ENCODE measurements around the gene SLC4A2.
A peak's percentile ranks its signal among the peaks of the same experiment; 100 is the strongest.

Gene SLC4A2

DNA sequence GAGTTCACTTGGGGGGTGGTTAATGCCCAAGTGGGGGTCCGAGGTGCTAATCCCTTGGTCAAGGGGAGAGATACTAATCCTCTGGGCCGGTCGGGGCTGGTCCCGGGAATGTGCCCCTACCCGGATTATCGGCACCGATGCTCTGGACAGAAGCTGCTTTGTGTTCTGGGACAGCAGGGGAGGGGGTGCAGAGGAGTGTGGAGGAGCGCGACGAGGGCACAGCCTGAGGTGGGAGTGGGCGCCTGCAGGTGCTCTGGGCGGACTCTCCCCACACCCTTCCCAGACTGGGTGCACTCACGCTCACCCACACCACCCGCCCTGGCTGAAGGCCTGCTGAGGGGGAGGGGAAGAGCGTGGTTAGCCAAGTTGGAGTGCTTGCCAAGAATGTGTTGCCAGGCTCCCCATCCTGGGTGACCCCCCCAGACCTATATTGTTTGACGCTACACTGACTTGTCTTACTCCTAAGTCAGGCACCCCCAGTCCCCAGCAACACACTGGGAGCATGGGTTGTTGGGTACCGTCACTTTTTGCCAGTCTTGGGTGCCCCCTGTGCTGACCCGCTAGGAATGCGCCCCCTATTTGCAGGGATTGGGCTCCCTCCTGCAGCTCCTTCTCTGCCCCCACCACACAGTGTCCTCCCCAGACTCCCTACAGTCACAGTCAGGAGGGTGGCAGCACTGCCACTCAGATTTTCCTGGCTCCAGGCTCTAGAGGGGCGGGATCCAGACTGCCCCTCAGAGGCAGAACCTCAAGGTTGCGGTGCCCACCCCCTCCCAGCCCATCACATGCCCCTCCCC lies 1.2 kb downstream of the SLC4A2 start (continued):
- TF ChIP-seq, protein P1, sequence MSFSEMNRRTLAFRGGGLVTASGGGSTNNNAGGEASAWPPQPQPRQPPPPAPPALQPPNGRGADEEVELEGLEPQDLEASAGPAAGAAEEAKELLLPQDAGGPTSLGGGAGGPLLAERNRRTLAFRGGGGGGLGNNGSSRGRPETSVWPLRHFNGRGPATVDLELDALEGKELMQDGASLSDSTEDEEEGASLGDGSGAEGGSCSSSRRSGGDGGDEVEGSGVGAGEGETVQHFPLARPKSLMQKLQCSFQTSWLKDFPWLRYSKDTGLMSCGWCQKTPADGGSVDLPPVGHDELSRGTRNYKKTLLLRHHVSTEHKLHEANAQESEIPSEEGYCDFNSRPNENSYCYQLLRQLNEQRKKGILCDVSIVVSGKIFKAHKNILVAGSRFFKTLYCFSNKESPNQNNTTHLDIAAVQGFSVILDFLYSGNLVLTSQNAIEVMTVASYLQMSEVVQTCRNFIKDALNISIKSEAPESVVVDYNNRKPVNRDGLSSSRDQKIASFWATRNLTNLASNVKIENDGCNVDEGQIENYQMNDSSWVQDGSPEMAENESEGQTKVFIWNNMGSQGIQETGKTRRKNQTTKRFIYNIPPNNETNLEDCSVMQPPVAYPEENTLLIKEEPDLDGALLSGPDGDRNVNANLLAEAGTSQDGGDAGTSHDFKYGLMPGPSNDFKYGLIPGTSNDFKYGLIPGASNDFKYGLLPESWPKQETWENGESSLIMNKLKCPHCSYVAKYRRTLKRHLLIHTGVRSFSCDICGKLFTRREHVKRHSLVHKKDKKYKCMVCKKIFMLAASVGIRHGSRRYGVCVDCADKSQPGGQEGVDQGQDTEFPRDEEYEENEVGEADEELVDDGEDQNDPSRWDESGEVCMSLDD (tag by site-specific recombination; IDR thresholded peaks at IDR 0.05): no peak; the same call in 1 of the 2 replicates
- no peak for TF ChIP-seq ZNF558 (tag by site-specific recombination; IDR thresholded peaks at IDR 0.05)
- TF ChIP-seq ZNF768 (tag by site-specific recombination; IDR thresholded peaks at IDR 0.05): no peak
- no peak for TF ChIP-seq HOXD13 (CRISPR knock-in tag; IDR thresholded peaks at IDR 0.05; ENCODE audit: borderline replicate concordance)
- TF ChIP-seq ZNF24 (tag by site-specific recombination; IDR thresholded peaks at IDR 0.05): no peak
- TF ChIP-seq PRDM1 (tag by site-specific recombination; IDR thresholded peaks at IDR 0.05): no peak
- no peak for TF ChIP-seq MEIS1 (CRISPR knock-in tag; IDR thresholded peaks at IDR 0.05; ENCODE audit: borderline replicate concordance)
- TF ChIP-seq SP2 (tag by site-specific recombination; IDR thresholded peaks at IDR 0.05): peak; percentile 65
- no peak for TF ChIP-seq ZNF555 (tag by site-specific recombination; conservative IDR thresholded peaks at IDR 0.05)
- TF ChIP-seq ZNF571 (tag by site-specific recombination; IDR thresholded peaks at IDR 0.05): no peak
- no peak for TF ChIP-seq ZNF112 (tag by site-specific recombination; IDR thresholded peaks at IDR 0.05)
- TF ChIP-seq TRIM28 (IDR thresholded peaks at IDR 0.05; ENCODE audit: borderline replicate concordance, low read length): no peak; the same call in 1 of the 2 replicates
- 0 out of 2 replicates have a peak, but pooled peaks have one; percentile 54 for TF ChIP-seq ZFP3 (tag by site-specific recombination; IDR thresholded peaks at IDR 0.05; ENCODE audit: low read depth)
- TF ChIP-seq ZNF707 (tag by site-specific recombination; IDR thresholded peaks at IDR 0.05): no peak
- TF ChIP-seq ZNF341 (tag by site-specific recombination; IDR thresholded peaks at IDR 0.05; ENCODE audit: low read depth): peak; percentile 92
- no peak for TF ChIP-seq ZNF335 (tag by site-specific recombination; conservative IDR thresholded peaks at IDR 0.05)
- TF ChIP-seq KLF8 (tag by site-specific recombination; IDR thresholded peaks at IDR 0.05): 0 out of 2 replicates have a peak, but pooled peaks have one; percentile 7
- TF ChIP-seq ZSCAN16 (tag by site-specific recombination; IDR thresholded peaks at IDR 0.05): 0 out of 2 replicates have a peak, but pooled peaks have one; percentile 8
- no peak for TF ChIP-seq ZBTB8A (tag by site-specific recombination; IDR thresholded peaks at IDR 0.05)
- no peak for TF ChIP-seq ZNF549 (tag by site-specific recombination; IDR thresholded peaks at IDR 0.05)
- TF ChIP-seq ZNF23 (tag by site-specific recombination; IDR thresholded peaks at IDR 0.05; ENCODE audit: borderline replicate concordance): no peak
- TF ChIP-seq ZNF146 (tag by site-specific recombination; IDR thresholded peaks at IDR 0.05): no peak
- no peak for TF ChIP-seq ZNF433 (tag by site-specific recombination; IDR thresholded peaks at IDR 0.05; ENCODE audit: low read depth)
- no peak for TF ChIP-seq ZNF747 (tag by site-specific recombination; IDR thresholded peaks at IDR 0.05)
- TF ChIP-seq ZNF473 (tag by site-specific recombination; IDR thresholded peaks at IDR 0.05): no peak
- no peak for TF ChIP-seq ZNF16 (tag by site-specific recombination; IDR thresholded peaks at IDR 0.05; ENCODE audit: low read depth)
- TF ChIP-seq, protein P2, sequence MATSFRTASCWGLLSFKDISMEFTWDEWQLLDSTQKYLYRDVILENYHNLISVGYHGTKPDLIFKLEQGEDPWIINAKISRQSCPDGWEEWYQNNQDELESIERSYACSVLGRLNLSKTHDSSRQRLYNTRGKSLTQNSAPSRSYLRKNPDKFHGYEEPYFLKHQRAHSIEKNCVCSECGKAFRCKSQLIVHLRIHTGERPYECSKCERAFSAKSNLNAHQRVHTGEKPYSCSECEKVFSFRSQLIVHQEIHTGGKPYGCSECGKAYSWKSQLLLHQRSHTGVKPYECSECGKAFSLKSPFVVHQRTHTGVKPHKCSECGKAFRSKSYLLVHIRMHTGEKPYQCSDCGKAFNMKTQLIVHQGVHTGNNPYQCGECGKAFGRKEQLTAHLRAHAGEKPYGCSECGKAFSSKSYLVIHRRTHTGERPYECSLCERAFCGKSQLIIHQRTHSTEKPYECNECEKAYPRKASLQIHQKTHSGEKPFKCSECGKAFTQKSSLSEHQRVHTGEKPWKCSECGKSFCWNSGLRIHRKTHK (tag by site-specific recombination; IDR thresholded peaks at IDR 0.05): no peak
- no peak for TF ChIP-seq SETDB1 (IDR thresholded peaks at IDR 0.05; ENCODE audit: insufficient read length, low read length)
- TF ChIP-seq, protein P3, sequence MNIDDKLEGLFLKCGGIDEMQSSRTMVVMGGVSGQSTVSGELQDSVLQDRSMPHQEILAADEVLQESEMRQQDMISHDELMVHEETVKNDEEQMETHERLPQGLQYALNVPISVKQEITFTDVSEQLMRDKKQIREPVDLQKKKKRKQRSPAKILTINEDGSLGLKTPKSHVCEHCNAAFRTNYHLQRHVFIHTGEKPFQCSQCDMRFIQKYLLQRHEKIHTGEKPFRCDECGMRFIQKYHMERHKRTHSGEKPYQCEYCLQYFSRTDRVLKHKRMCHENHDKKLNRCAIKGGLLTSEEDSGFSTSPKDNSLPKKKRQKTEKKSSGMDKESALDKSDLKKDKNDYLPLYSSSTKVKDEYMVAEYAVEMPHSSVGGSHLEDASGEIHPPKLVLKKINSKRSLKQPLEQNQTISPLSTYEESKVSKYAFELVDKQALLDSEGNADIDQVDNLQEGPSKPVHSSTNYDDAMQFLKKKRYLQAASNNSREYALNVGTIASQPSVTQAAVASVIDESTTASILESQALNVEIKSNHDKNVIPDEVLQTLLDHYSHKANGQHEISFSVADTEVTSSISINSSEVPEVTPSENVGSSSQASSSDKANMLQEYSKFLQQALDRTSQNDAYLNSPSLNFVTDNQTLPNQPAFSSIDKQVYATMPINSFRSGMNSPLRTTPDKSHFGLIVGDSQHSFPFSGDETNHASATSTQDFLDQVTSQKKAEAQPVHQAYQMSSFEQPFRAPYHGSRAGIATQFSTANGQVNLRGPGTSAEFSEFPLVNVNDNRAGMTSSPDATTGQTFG (tag by site-specific recombination; IDR thresholded peaks at IDR 0.05; ENCODE audit: borderline replicate concordance): no peak
- no peak for TF ChIP-seq ZNF416 (tag by site-specific recombination; IDR thresholded peaks at IDR 0.05)
- TF ChIP-seq ZNF621 (tag by site-specific recombination; IDR thresholded peaks at IDR 0.05): no peak
- no peak for TF ChIP-seq ZNF776 (tag by site-specific recombination; IDR thresholded peaks at IDR 0.05; ENCODE audit: borderline replicate concordance)
- TF ChIP-seq ZNF274 (IDR thresholded peaks at IDR 0.05; ENCODE audit: low read length): no peak
- no peak for TF ChIP-seq ZNF274 (tag by site-specific recombination; IDR thresholded peaks at IDR 0.05; ENCODE audit: borderline replicate concordance)
- no peak for TF ChIP-seq ZNF596 (tag by site-specific recombination; IDR thresholded peaks at IDR 0.05)
